Endothelial cell of umbilical vein (primary cell): ENCODE data around the gene BLOC1S3. TPM values are rescaled to one million over a fixed set of nuclear protein-coding genes. Genes with fewer than 3 reads are reported as not detected.

ENCODE experiments used
- BruUV-seq: library from RNA; stranded (reverse); fragments of 400-500 nt; replicated peaks from 2 replicates; lab custom pipeline; 2021; lab: Mats Ljungman, UMichigan
- CTCF ChIA-PET: fragments of 300-600, 350-600 bp; sonication (Branson Sonifier 250); formaldehyde crosslinking; loops from one replicate; lab custom pipeline; 2021; ENCODE audit warnings: antibody characterized with exemption, inconsistent platforms; lab: Charles Lee
- POLR2A ChIA-PET: fragments of 300-600, 350-600 bp; sonication (Branson Sonifier 250); formaldehyde crosslinking; loops from one replicate; lab custom pipeline; 2021; ENCODE audit warnings: antibody characterized with exemption, inconsistent platforms; lab: Charles Lee
- DNase-seq: peaks from one replicate; pipeline ENCODE4 v3.0.0-alpha.2; 2011; ENCODE audit warnings: low read depth, low spot score
- FAIRE-seq: peaks from 2 replicates; lab custom pipeline; 2011; peaks lifted over from hg19 to GRCh38; lab: Jason Lieb, UNC
- H2AFZ ChIP-seq: 2 replicates; pipeline ENCODE4 v1.6.0; 2012; ENCODE audit warnings: low read depth, low read length, control low read depth, inconsistent platforms
- H3K27ac ChIP-seq: 2 replicates; pipeline ENCODE4 v1.5.1; 2011; ENCODE audit warnings: low read depth, mild to moderate bottlenecking, control low read depth, low read length, moderate library complexity; ENCODE audit not compliant: insufficient read depth
- H3K27me3 ChIP-seq, 2 experiments: 2 replicates each; pipeline versions ENCODE4 v1.6.0 to v1.6.1; 2011; ENCODE audit warnings: low read length in 2 of 2, mixed read lengths in 1 of 2; ENCODE audit not compliant: control insufficient read depth in 2 of 2, insufficient read depth in 2 of 2
- H3K36me3 ChIP-seq, 2 experiments: 2 replicates in 1 of 2; 3 replicates in 1 of 2; pipeline ENCODE4 v1.5.1; 2011; ENCODE audit warnings: low read length in 2 of 2, mild to moderate bottlenecking in 1 of 2, moderate library complexity in 1 of 2; ENCODE audit not compliant: control insufficient read depth in 2 of 2, insufficient read depth in 2 of 2; ENCODE audit errors: extremely low read depth in 1 of 2
- H3K4me1 ChIP-seq: 3 replicates; pipeline ENCODE4 v1.5.1; 2011; ENCODE audit warnings: mild to moderate bottlenecking, low read length; ENCODE audit not compliant: control insufficient read depth, insufficient read depth; ENCODE audit errors: extremely low read depth
- H3K4me2 ChIP-seq: 2 replicates; pipeline ENCODE4 v1.6.1; 2011; ENCODE audit warnings: low read length, control low read depth, mixed read lengths; ENCODE audit not compliant: insufficient read depth
- H3K4me3 ChIP-seq, 3 experiments: fragments of 200-600 bp in 1 of 3; sonication (generic), shearing (Covaris generic) in 1 of 3; replicated peaks in 1 of 3; 2 replicates each; pipeline ENCODE4 v1.5.1; 2011 to 2016; ENCODE audit warnings: control low read depth in 3 of 3, low read length in 3 of 3, mild to moderate bottlenecking in 2 of 3, inconsistent platforms in 1 of 3, low read depth in 1 of 3, moderate library complexity in 1 of 3; ENCODE audit not compliant: insufficient read depth in 1 of 3
- H3K79me2 ChIP-seq: 2 replicates; pipeline ENCODE4 v1.6.0; 2012; ENCODE audit warnings: low read length, inconsistent platforms; ENCODE audit not compliant: control insufficient read depth, insufficient read depth
- H3K9ac ChIP-seq: replicated peaks from 2 replicates; pipeline ENCODE3; 2011; ENCODE audit warnings: low read length, control low read depth; ENCODE audit not compliant: insufficient read depth; ENCODE audit errors: extremely low read depth
- H3K9me1 ChIP-seq: replicated peaks from 3 replicates; pipeline ENCODE4 v1.6.0; 2011; ENCODE audit warnings: mild to moderate bottlenecking, low read length; ENCODE audit not compliant: control insufficient read depth, insufficient read depth; ENCODE audit errors: extremely low read depth
- H3K9me3 ChIP-seq: replicated peaks from 2 replicates; pipeline ENCODE4 v1.5.1; 2012; ENCODE audit warnings: low read length, inconsistent platforms; ENCODE audit not compliant: control insufficient read depth, insufficient read depth
- H4K20me1 ChIP-seq: replicated peaks from 2 replicates; pipeline ENCODE3; 2011; ENCODE audit warnings: mild to moderate bottlenecking, low read length; ENCODE audit not compliant: control insufficient read depth, insufficient read depth; ENCODE audit errors: extremely low read depth
- CTCF ChIP-seq, 2 donors: IDR thresholded peaks; 1 replicate in 1 of 2; 2 replicates in 1 of 2; pipeline ENCODE4 v1.5.1; 2011; ENCODE audit warnings: low read length in 2 of 2, mild to moderate bottlenecking in 2 of 2, moderate library complexity in 2 of 2, control low read depth in 1 of 2, inconsistent platforms in 1 of 2, low read depth in 1 of 2; ENCODE audit not compliant: insufficient read depth in 1 of 2; ENCODE audit errors: extremely low read depth in 1 of 2
- EZH2 ChIP-seq: IDR thresholded peaks from 2 replicates; pipeline ENCODE4 v1.6.1; 2012; ENCODE audit warnings: borderline replicate concordance, low read depth, mild to moderate bottlenecking, moderate library complexity, low read length, inconsistent platforms; ENCODE audit not compliant: severe bottlenecking
- FOS ChIP-seq: IDR thresholded peaks from 2 replicates; pipeline ENCODE4 v1.6.1; 2011; ENCODE audit warnings: mild to moderate bottlenecking, low read length, moderate library complexity, borderline replicate concordance; ENCODE audit not compliant: insufficient read depth
- GATA2 ChIP-seq: IDR thresholded peaks from 2 replicates; pipeline ENCODE4 v1.7.0; 2011; ENCODE audit warnings: low read depth, mild to moderate bottlenecking, moderate library complexity, mixed read lengths, low read length; ENCODE audit not compliant: insufficient read length, insufficient read depth
- JUN ChIP-seq: IDR thresholded peaks from 2 replicates; pipeline ENCODE4 v1.6.1; 2011; ENCODE audit warnings: borderline replicate concordance, low read depth; ENCODE audit not compliant: insufficient read length, insufficient read depth
- MYC ChIP-seq: IDR thresholded peaks from one replicate; pipeline ENCODE4 v1.6.1; 2011; ENCODE audit warnings: mild to moderate bottlenecking, low read depth, low read length
- POLR2A ChIP-seq: IDR thresholded peaks from 2 replicates; pipeline ENCODE4 v1.6.1; 2012; ENCODE audit warnings: low read depth, mild to moderate bottlenecking, control low read depth, low read length
- POLR2AphosphoS5 ChIP-seq: IDR thresholded peaks from 2 replicates; pipeline ENCODE4 v1.6.1; 2012; ENCODE audit warnings: low read depth, mild to moderate bottlenecking, control low read depth, low read length, moderate library complexity; ENCODE audit not compliant: insufficient read depth
- dilution Hi-C: fragments of 300-500 bp; cut with MboI; formaldehyde crosslinking; loops from one replicate; pipeline ENCODE4 v1.15.0; 2019; ENCODE audit warnings: low sequenced_read_pairs; ENCODE audit not compliant: extremely low pct_ligation_motif_present
- intact Hi-C: fragments of 100-400 bp; cut with micrococcal nuclease; formaldehyde crosslinking; loops from one replicate; pipeline ENCODE4 v1.10.0; 2022
- polyA plus RNA-seq, 4 experiments: library from polyadenylated mRNA; depleted of rRNA in 3 of 4; stranded (reverse) in 3 of 4; unstranded in 1 of 4; fragments of >200 nt; gene quantifications; 2 replicates each; pipeline versions ENCODE4 v1.2.1 to v1.2.3, GENCODE V29; 2011 to 2012; ENCODE audit warnings: missing spikeins in 1 of 4
- total RNA-seq: library from RNA; stranded (reverse); gene quantifications from 2 replicates; pipeline ENCODE4 v1.2.3, GENCODE V29; 2021
- TF ChIP-seq, protein P1 (sequence below): IDR thresholded peaks from 2 replicates; pipeline ENCODE4 v1.6.1; 2011; ENCODE audit not compliant: insufficient read depth, insufficient read length

Gene BLOC1S3
- total and polyA plus RNA-seq, 2 donors (not counting 3 experiments of a cell fraction or from before 2014, with no cell fraction given): 13.6 to 17.4 TPM

- Histone ChIP-seq H3K27ac (no peak overlapping the region), H2AFZ (no peak overlapping the region), H3K27me3 (no peaks in the 10 kb centered on the region), H3K4me2 (no peak overlapping the region), H3K4me1 (no peaks in the 10 kb centered on the region), H3K36me3 (peaks cover 2 to 17% of the 10 kb centered on the region in 2 experiments), H3K9ac (no peak overlapping the region), H3K4me3 (no peak overlapping the region), H3K9me3 (no peaks in the 10 kb centered on the region), H3K79me2 (no peaks in the 10 kb centered on the region), H4K20me1 (no peaks in the 10 kb centered on the region), H3K9me1 (no peaks in the 10 kb centered on the region)
- TF ChIP-seq GATA2 (no peak), CTCF (IDR thresholded peaks at IDR 0.05; ENCODE audit: extremely low read depth in 1 of 2, insufficient read depth in 1 of 2, low read depth in 1 of 2, low read length in 2 of 2) (no peak), JUN (no peak), FOS (no peak), EZH2 (no peak), POLR2A (no peak), MYC (no peak), POLR2AphosphoS5 (no peak)
- TF ChIP-seq, protein P1, sequence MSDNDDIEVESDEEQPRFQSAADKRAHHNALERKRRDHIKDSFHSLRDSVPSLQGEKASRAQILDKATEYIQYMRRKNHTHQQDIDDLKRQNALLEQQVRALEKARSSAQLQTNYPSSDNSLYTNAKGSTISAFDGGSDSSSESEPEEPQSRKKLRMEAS: no peak
- dilution Hi-C loops (no loop called here), intact Hi-C loops (no loop called here)
- FAIRE-seq (no peak), DNase-seq (no peak)
- CTCF ChIA-PET: no interaction called here
- POLR2A ChIA-PET: no interaction called here
- no TSS peak for BruUV-seq
These were observed 33.1 kb upstream of the BLOC1S3 start for GRCh38 chr19:45145270-45146189.
